ENCODE data around the gene TTYH3.

Gene TTYH3

GRCh38 chr7:2621948-2622640, 9.7 kb upstream of the TTYH3 start:
- H3K9ac ChIP-seq (ENCODE audit: low read length) = no peak overlapping the region
- peaks cover 32% of the 10 kb centered on the region for H3K4me1 ChIP-seq (ENCODE audit: control insufficient read depth, insufficient read depth, low read length)
- H3K27ac ChIP-seq (ENCODE audit: low read depth, low read length) = no peak overlapping the region
- H3K9me3 ChIP-seq (ENCODE audit: control insufficient read depth, insufficient read depth, low read depth, low read length) = 0 out of 2 replicates have a peak, but pooled peaks cover 3% of the 10 kb centered on the region
- no peaks in the 10 kb centered on the region for H3K36me3 ChIP-seq (ENCODE audit: control insufficient read depth, insufficient read depth, low read length)
- H3K27me3 ChIP-seq (ENCODE audit: control insufficient read depth, insufficient read depth, low read length) = no peaks in the 10 kb centered on the region
- H3K4me3 ChIP-seq (ENCODE audit: low read depth, low read length) = no peak overlapping the region

GRCh38 chr7:2622869-2623697, 8.7 kb upstream of the TTYH3 start:
- H3K27ac ChIP-seq (ENCODE audit: low read depth, low read length) = no peak overlapping the region
- no peak overlapping the region for H3K9ac ChIP-seq (ENCODE audit: low read length)

GRCh38 chr7:2623698-2624014, 8.1 kb upstream of the TTYH3 start:
- no peaks in the 10 kb centered on the region for H3K27me3 ChIP-seq (ENCODE audit: control insufficient read depth, insufficient read depth, low read length)
- H3K27ac ChIP-seq (ENCODE audit: low read depth, low read length) = no peak overlapping the region
- H3K36me3 ChIP-seq (ENCODE audit: control insufficient read depth, insufficient read depth, low read length) = no peaks in the 10 kb centered on the region
- H3K4me3 ChIP-seq (ENCODE audit: low read depth, low read length) = no peak overlapping the region
- H3K9ac ChIP-seq (ENCODE audit: low read length) = no peak overlapping the region
- H3K9me3 ChIP-seq (ENCODE audit: control insufficient read depth, insufficient read depth, low read depth, low read length) = 0 out of 2 replicates have a peak, but pooled peaks cover 3% of the 10 kb centered on the region
- H3K4me1 ChIP-seq (ENCODE audit: control insufficient read depth, insufficient read depth, low read length) = peaks cover 27% of the 10 kb centered on the region

More at GRCh38 chr7:2622869-2623697, 8.7 kb upstream of the TTYH3 start:
- H3K27me3 ChIP-seq (ENCODE audit: control insufficient read depth, insufficient read depth, low read length) = no peaks in the 10 kb centered on the region
- no peaks in the 10 kb centered on the region for H3K36me3 ChIP-seq (ENCODE audit: control insufficient read depth, insufficient read depth, low read length)
- no peak overlapping the region for H3K4me3 ChIP-seq (ENCODE audit: low read depth, low read length)
- 0 out of 2 replicates have a peak, but pooled peaks cover 3% of the 10 kb centered on the region for H3K9me3 ChIP-seq (ENCODE audit: control insufficient read depth, insufficient read depth, low read depth, low read length)
- H3K4me1 ChIP-seq (ENCODE audit: control insufficient read depth, insufficient read depth, low read length) = peaks cover 27% of the 10 kb centered on the region

- no peak overlapping the region for H3K27ac ChIP-seq (ENCODE audit: low read depth, low read length)
- 0 out of 2 replicates have a peak, but pooled peaks cover 3% of the 10 kb centered on the region for H3K9me3 ChIP-seq (ENCODE audit: control insufficient read depth, insufficient read depth, low read depth, low read length)
- H3K36me3 ChIP-seq (ENCODE audit: control insufficient read depth, insufficient read depth, low read length) = no peaks in the 10 kb centered on the region
- no peak overlapping the region for H3K9ac ChIP-seq (ENCODE audit: low read length)
- H3K4me3 ChIP-seq (ENCODE audit: low read depth, low read length) = no peak overlapping the region
- H3K27me3 ChIP-seq (ENCODE audit: control insufficient read depth, insufficient read depth, low read length) = no peaks in the 10 kb centered on the region
- H3K4me1 ChIP-seq (ENCODE audit: control insufficient read depth, insufficient read depth, low read length) = peaks cover 27% of the 10 kb centered on the region
Observed at GRCh38 chr7:2624293-2624886, 7.4 kb upstream of the TTYH3 start.

GRCh38 chr7:2626498-2627117, 5.2 kb upstream of the TTYH3 start:
- Histone ChIP-seq H3K27ac (ENCODE audit: low read depth, low read length) (no peak overlapping the region), H3K4me3 (ENCODE audit: low read depth, low read length) (no peak overlapping the region), H3K36me3 (ENCODE audit: control insufficient read depth, insufficient read depth, low read length) (no peaks in the 10 kb centered on the region), H3K9me3 (ENCODE audit: control insufficient read depth, insufficient read depth, low read depth, low read length) (0 out of 2 replicates have a peak, but pooled peaks cover 3% of the 10 kb centered on the region), H3K4me1 (ENCODE audit: control insufficient read depth, insufficient read depth, low read length) (peaks cover 22% of the 10 kb centered on the region), H3K27me3 (ENCODE audit: control insufficient read depth, insufficient read depth, low read length) (no peaks in the 10 kb centered on the region), H3K9ac (ENCODE audit: low read length) (no peak overlapping the region)

- Histone ChIP-seq H3K27me3 (ENCODE audit: control insufficient read depth, insufficient read depth, low read length) (no peaks in the 10 kb centered on the region), H3K27ac (ENCODE audit: low read depth, low read length) (no peak overlapping the region), H3K4me1 (ENCODE audit: control insufficient read depth, insufficient read depth, low read length) (peaks cover 15% of the 10 kb centered on the region; the same call in 1 of the 2 replicates), H3K9ac (ENCODE audit: low read length) (no peak overlapping the region), H3K9me3 (ENCODE audit: control insufficient read depth, insufficient read depth, low read depth, low read length) (0 out of 2 replicates have a peak, but pooled peaks cover 3% of the 10 kb centered on the region), H3K36me3 (ENCODE audit: control insufficient read depth, insufficient read depth, low read length) (no peaks in the 10 kb centered on the region), H3K4me3 (ENCODE audit: low read depth, low read length) (no peak overlapping the region)
Observed at GRCh38 chr7:2627258-2628129, 4.3 kb upstream of the TTYH3 start.

GRCh38 chr7:2628130-2628482, 3.7 kb upstream of the TTYH3 start:
- Histone ChIP-seq H3K36me3 (ENCODE audit: control insufficient read depth, insufficient read depth, low read length) (no peaks in the 10 kb centered on the region), H3K27me3 (ENCODE audit: control insufficient read depth, insufficient read depth, low read length) (no peaks in the 10 kb centered on the region), H3K4me3 (ENCODE audit: low read depth, low read length) (no peak overlapping the region), H3K4me1 (ENCODE audit: control insufficient read depth, insufficient read depth, low read length) (peaks cover 10% of the 10 kb centered on the region; the same call in 1 of the 2 replicates), H3K9me3 (ENCODE audit: control insufficient read depth, insufficient read depth, low read depth, low read length) (0 out of 2 replicates have a peak, but pooled peaks cover 3% of the 10 kb centered on the region), H3K27ac (ENCODE audit: low read depth, low read length) (no peak overlapping the region), H3K9ac (ENCODE audit: low read length) (no peak overlapping the region)

GRCh38 chr7:2628891-2629290, 2.9 kb upstream of the TTYH3 start:
- Histone ChIP-seq H3K27ac (ENCODE audit: low read depth, low read length) (no peak overlapping the region), H3K9me3 (ENCODE audit: control insufficient read depth, insufficient read depth, low read depth, low read length) (0 out of 2 replicates have a peak, but pooled peaks cover 3% of the 10 kb centered on the region), H3K36me3 (ENCODE audit: control insufficient read depth, insufficient read depth, low read length) (no peaks in the 10 kb centered on the region), H3K9ac (ENCODE audit: low read length) (no peak overlapping the region), H3K4me3 (ENCODE audit: low read depth, low read length) (no peak overlapping the region), H3K4me1 (ENCODE audit: control insufficient read depth, insufficient read depth, low read length) (peaks cover 12% of the 10 kb centered on the region), H3K27me3 (ENCODE audit: control insufficient read depth, insufficient read depth, low read length) (no peaks in the 10 kb centered on the region)

GRCh38 chr7:2629746-2630681, 1.8 kb upstream of the TTYH3 start:
- Histone ChIP-seq H3K27me3 (ENCODE audit: control insufficient read depth, insufficient read depth, low read length) (no peaks in the 10 kb centered on the region), H3K36me3 (ENCODE audit: control insufficient read depth, insufficient read depth, low read length) (no peaks in the 10 kb centered on the region), H3K4me1 (ENCODE audit: control insufficient read depth, insufficient read depth, low read length) (peaks cover 13% of the 10 kb centered on the region), H3K27ac (ENCODE audit: low read depth, low read length) (no peak overlapping the region), H3K4me3 (ENCODE audit: low read depth, low read length) (no peak overlapping the region), H3K9me3 (ENCODE audit: control insufficient read depth, insufficient read depth, low read depth, low read length) (0 out of 2 replicates have a peak, but pooled peaks cover 3% of the 10 kb centered on the region), H3K9ac (ENCODE audit: low read length) (no peak overlapping the region)

Measured in HUES6 (cell line).